HG02884 (cell line): ENCODE measurements around the gene FES.
"Not testable (repeated sequence)": the region's sequence is repeated elsewhere in the genome, so short reads cannot be mapped to it uniquely, and the experiment has no call there.

Experiments
- ATAC-seq: cut with Tn5 transposase; IDR thresholded peaks from one replicate; pipeline ENCODE4 v1.9.1; 2021; ENCODE audit warnings: mild to moderate bottlenecking, moderate library complexity; ENCODE audit not compliant: unreplicated experiment

FES gene

DNA sequence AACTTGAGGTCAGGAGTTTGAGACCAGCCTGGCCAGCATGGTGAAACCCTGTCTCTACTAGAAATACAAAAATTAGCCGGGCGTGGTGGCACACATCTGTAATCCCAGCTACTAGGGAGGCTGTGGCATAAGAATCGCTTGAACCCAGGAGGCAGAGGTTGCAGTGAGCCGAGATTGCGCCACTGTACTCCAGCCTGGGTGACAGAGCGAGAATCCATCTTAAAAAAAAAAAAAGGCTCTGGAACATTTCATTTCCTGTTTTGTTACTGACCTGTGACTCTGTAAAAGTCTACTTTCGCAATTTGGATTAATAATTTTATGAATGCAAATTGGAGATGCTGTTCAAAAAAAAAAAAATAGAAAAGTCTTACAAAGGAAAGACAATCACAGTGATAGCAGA is 43.8 kb downstream of the FES start:
- not testable (repeated sequence) for ATAC-seq

- ATAC-seq: no peak
These were observed 45.1 kb downstream of the FES start for GRCh38 chr15:90929246-90930019.

DNA sequence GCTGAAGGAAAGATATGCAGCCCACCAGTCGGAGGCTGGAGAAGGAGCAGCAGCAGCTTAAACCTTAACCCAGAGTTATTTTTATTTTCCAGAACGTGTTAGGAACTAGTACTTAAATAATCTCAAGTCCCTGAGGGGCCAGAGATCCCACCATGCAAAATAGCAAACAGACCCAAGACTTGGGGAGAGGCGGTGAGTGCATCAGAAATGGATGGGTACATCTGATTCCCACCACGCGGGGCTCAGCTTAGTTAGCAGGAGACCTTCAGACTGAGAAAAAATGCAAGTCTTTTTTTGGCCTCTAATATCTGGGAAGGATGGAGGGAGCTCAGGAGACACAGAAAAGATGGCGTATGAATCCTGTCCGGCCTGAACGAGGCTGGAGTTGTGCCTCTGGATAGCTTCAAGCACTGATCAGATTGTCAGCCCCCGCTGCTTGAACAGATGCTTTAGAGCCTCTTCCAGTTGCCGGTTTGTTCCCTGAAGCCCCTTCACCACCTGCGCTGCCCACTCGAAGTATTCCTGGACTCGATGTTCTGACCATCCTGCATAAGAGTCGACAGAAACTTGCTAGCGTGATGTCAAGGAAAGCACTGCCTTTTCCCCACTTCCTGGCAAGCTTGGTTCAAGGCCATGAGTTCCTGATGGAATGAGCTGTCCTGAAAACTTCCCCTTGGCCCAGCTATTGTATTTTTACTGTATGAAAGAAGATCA is 46.7 kb downstream of the FES start:
- no peak for ATAC-seq

DNA sequence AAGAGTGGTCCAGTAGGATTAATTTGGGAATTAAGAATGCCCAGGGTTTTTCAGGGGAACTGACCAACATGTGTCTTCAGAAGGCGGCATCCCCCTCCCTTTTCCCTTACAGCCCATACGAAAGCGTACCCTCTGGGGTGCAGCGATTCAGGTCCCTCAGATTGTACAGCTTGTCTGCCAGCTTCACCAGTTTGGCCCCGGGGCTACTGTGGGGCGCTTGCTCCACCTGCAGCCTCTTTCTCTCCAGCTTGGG is 47.2 kb downstream of the FES start:
- ATAC-seq: no peak

- ATAC-seq: peak; percentile 43
These were observed 47.7 kb downstream of the FES start, which contains the start of gene HDDC3 for GRCh38 chr15:90931828-90932659. TSS of gene HDDC3 (minus strand) at chr15:90932549. CDS start at chr15:90932540, 9 bp downstream.

- no peak for ATAC-seq
These were observed 48.3 kb downstream of the FES start for GRCh38 chr15:90932660-90932991.

DNA sequence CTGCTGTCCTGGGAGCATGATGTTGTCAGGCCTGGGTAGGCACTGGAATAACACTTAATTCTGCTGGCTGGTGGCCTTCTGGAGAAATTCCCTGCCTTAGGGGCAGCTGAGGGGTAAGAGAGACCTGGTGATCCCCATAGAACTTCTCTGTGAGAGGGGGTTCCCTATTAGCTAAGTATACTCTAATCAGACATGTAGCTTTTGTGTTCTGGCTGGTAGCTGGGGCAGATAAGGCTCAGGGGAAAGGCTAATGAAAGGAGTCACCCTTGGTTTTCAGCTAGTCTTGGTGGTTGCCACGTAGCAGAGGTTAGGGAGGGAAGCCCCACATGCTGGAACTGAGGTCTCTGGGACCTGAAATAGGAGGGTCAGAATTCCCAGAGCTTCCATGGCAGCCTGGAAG is 49.0 kb downstream of the FES start:
- no peak for ATAC-seq

GRCh38 chr15:90934256-90934948 is 50.1 kb downstream of the FES start:
- peak; percentile 26 for ATAC-seq

GRCh38 chr15:90934949-90935751 is 50.8 kb downstream of the FES start, which contains the start of gene UNC45A:
TSS of gene UNC45A (plus strand) at chr15:90935285. CDS start at chr15:90935325, 40 bp downstream.
- peak; percentile 59 for ATAC-seq

- no peak for ATAC-seq
These were observed 52.5 kb downstream of the FES start for GRCh38 chr15:90936823-90937222.

GRCh38 chr15:90938261-90938660 is 54.0 kb downstream of the FES start:
- ATAC-seq: no peak

DNA sequence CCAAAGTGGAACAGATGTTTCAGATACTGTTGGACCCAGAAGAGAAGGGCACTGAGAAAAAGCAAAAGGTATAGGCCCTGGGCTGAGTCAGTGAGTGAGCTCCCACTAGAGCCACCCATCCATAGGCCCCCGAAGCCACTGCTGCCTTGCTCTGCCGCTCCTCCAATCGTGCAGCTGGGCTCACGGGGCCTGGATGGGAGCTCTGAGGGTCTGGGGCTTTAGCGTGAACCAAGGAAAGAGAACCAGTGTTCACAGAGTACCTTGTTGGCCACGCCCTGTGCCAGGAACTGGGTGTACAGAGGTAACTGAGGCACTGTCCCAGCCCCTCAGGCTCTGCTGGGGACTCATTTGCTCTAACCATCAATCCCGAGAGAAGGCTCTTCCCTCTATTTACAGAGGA is 55.5 kb downstream of the FES start:
- no peak for ATAC-seq

DNA sequence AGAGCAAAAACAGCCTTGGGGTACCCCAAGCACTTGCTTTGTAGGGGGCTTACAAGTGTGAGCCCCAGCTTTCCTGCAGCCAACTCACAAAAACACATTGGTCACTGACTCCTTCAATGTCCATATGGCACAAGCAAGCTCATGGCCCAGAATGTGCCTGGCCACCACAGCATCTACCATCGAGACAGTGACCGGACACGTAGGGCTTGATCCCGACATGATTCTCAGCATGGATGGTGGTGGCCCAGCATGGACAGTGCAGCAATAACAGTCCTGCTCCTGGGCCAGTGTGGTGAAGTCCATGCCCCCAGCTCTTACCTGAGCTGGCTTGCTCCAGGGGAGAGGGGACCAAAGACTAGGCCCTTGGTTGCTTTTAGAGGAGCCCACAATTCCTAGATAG is 56.7 kb downstream of the FES start:
- ATAC-seq: no peak

GRCh38 chr15:90942354-90943120 is 58.2 kb downstream of the FES start:
- no peak for ATAC-seq

DNA sequence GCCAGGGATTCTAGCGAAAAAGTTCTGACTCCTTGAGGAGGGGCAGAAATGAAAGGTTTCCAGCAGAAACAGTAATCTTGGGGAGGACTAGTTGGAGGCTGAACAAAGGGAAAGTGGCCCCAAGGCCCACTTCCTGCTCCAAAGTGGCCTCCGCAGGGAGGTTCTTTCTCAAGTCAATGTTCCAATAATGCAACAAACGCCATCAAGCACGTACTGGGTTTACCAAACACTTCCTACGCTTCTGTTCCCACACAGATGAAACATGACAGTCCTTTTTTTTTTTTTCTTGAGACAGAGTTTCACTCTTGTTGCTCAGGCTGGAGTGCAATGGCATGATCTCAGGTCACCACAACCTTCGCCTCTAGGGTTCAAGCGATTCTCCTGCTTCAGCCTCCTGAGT is 60.8 kb downstream of the FES start:
- ATAC-seq: no peak
